Uterus (tissue), 4 donors: ENCODE measurements around the gene S100PBP. TPM values are rescaled to one million over a fixed set of nuclear protein-coding genes. Genes with fewer than 3 reads are reported as not detected.
A peak's percentile ranks its signal among the peaks of the same experiment; 100 is the strongest.

ENCODE experiments used
- DNase-seq, 2 donors: peaks; one replicate each; pipeline ENCODE4 v3.0.0-alpha.2; 2019 to 2020
- H3K27ac ChIP-seq, 2 donors: fragments of 200-600 bp; sonication (generic); 1 replicate in 1 of 2; 2 replicates in 1 of 2; pipeline ENCODE4 v1.5.1; 2016 to 2018
- H3K27me3 ChIP-seq, 2 donors: fragments of 200-600 bp; sonication (generic); one replicate each; pipeline ENCODE4 v1.5.1; 2018 to 2019; ENCODE audit warnings: control low read depth in 1 of 2
- H3K36me3 ChIP-seq, 2 donors: fragments of 200-600 bp; sonication (generic); one replicate each; pipeline ENCODE4 v1.5.1; 2019; ENCODE audit warnings: control low read depth in 1 of 2
- H3K4me1 ChIP-seq, 2 donors: fragments of 200-600 bp; sonication (generic); one replicate each; pipeline ENCODE4 v1.5.1; 2018 to 2019; ENCODE audit warnings: control low read depth in 1 of 2
- H3K4me3 ChIP-seq, 2 donors: fragments of 200-600 bp; sonication (generic); 1 replicate in 1 of 2; 2 replicates in 1 of 2; pipeline ENCODE4 v1.5.1; 2018 to 2019; ENCODE audit warnings: mild to moderate bottlenecking in 1 of 2
- H3K9me3 ChIP-seq, 2 donors: fragments of 200-600 bp; sonication (generic); one replicate each; pipeline ENCODE4 v1.5.1; 2019; ENCODE audit warnings: control low read depth in 1 of 2
- CTCF ChIP-seq, 4 experiments: fragments of 200-600 bp in 2 of 4; fragments of 450-650 bp in 2 of 4; sonication (generic) in 2 of 4; IDR thresholded peaks; one replicate each; pipeline ENCODE4 v1.5.1; 2016 to 2019; ENCODE audit warnings: antibody characterized with exemption in 4 of 4, mild to moderate bottlenecking in 2 of 4, moderate library complexity in 1 of 4
- POLR2A ChIP-seq, 2 donors: fragments of 450-650 bp; IDR thresholded peaks; one replicate each; pipeline ENCODE4 v1.6.1; 2016; ENCODE audit warnings: antibody characterized with exemption in 2 of 2, mild to moderate bottlenecking in 1 of 2, moderate library complexity in 1 of 2
- intact Hi-C: fragments of 100-400 bp; cut with DNase I; formaldehyde crosslinking; loops from one replicate; pipeline ENCODE4 v1.15.1; 2023; ENCODE audit warnings: low total_unique reads
- total RNA-seq, 4 donors: library from RNA; depleted of rRNA in 3 of 4; stranded (reverse); fragments of >200 nt in 3 of 4; gene quantifications; one replicate each; pipeline versions ENCODE4 v1.1.0 to v1.2.4, GENCODE V29; 2014 to 2023
- donor health status: DM: yes; HTN: yes; CAD: no.

The S100PBP gene
- total RNA-seq, result 100 to 1,000 TPM in 1 of 4 donors, 10 to 100 TPM in 3; 50.2 to 168 (median 76.4) TPM

GRCh38 chr1:32817159-32817814 lies at the start of gene S100PBP, which contains the start of gene YARS1:
TSS of gene S100PBP (plus strand) at chr1:32817653. CDS start at chr1:32826100, 8,447 bp downstream.
TSS of gene YARS1 (minus strand) at chr1:32817358. CDS start at chr1:32817244, 114 bp downstream.
- Histone ChIP-seq H3K9me3 (no peaks in the 10 kb centered on the region), H3K36me3 (no peaks in the 10 kb centered on the region), H3K4me3 (peak within 1 kb of the TSS; percentile 83 to 98), H3K4me1 (no peaks in the 10 kb centered on the region), H3K27me3 (no peaks in the 10 kb centered on the region), H3K27ac (peak within 1 kb of the TSS; percentile 95)
- intact Hi-C loops, result no loop called here
- DNase-seq, result peak; percentile 99 to 100
- TF ChIP-seq CTCF (IDR thresholded peaks at IDR 0.05), result peak; percentile 5 to 61 (median 32)
- TF ChIP-seq POLR2A (IDR thresholded peaks at IDR 0.05), result peak in 1 of 2 donors; percentile 72

DNA sequence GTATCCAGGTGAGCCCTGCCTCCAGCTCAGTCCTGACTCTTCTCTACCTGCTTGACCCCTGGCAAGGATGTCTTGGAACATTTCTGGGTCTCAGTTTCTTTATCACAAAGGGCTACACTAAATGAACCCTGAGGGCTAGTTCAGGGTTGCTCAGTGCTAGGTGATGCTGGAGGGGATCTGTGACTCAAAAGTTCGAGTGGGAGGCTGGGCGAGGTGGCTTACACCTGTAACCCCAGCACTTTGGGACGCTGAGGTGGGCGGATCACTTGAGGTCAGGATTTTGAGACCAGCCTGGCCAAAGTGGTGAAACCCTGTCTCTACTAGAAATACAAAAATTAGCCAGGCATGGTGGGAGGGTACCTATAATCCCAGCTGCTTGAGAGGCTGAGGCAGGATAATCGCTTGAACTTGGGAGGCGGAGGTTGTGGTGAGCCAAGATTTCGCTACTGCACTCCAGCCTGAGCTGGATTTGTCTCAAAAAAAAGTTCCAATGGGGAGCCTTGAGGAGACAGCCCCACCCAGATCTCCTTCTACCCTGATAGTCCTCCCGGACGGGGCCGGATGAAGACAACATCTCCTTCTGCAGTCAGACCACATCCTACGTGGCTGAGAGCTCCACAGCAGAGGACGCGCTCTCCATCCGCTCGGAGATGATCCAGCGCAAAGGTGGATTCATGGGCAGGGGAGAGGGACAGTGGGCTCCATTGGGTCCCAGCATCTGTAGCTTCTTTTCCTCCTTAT lies 49.2 kb upstream of the S100PBP start:
- Histone ChIP-seq H3K27ac (no peak overlapping the region), H3K36me3 (no peaks in the 10 kb centered on the region), H3K27me3 (no peaks in the 10 kb centered on the region), H3K4me3 (no peak overlapping the region), H3K9me3 (no peaks in the 10 kb centered on the region), H3K4me1 (no peaks in the 10 kb centered on the region)
- intact Hi-C loops, result no loop called here
- TF ChIP-seq POLR2A (IDR thresholded peaks at IDR 0.05) (no peak), CTCF (IDR thresholded peaks at IDR 0.05) (no peak)
- DNase-seq, result no peak

- H3K27ac ChIP-seq, result no peak overlapping the region
- no peak for DNase-seq
- intact Hi-C loops, result no loop called here
Observed at GRCh38 chr1:32769524-32770220, 47.8 kb upstream of the S100PBP start.

DNA sequence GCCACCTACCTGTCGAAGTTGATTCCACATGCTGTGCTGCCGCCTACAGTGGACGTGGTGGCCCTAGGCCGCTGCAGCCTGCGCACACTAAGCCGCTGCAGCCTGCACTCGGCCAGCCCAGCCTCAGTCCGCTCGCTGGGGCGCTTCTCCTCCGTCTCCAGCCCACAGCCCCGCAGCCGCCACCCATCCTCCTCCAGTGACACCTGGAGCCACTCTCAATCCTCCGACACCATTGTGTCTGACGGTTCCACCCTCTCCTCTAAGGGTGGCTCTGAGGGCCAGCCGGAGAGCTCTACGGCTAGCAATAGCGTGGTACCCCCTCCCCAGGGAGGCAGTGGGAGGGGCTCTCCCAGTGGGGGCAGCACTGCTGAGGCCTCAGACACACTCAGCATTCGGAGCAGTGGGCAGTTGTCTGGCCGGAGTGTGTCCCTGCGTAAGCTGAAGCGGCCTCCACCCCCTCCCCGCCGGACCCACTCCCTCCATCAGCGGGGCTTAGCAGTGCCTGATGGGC lies 47.2 kb upstream of the S100PBP start:
- Histone ChIP-seq H3K4me1 (no peaks in the 10 kb centered on the region), H3K9me3 (no peaks in the 10 kb centered on the region), H3K27ac (no peak overlapping the region), H3K36me3 (no peaks in the 10 kb centered on the region), H3K27me3 (no peaks in the 10 kb centered on the region), H3K4me3 (no peak overlapping the region)
- intact Hi-C loops, result no loop called here
- no peak for DNase-seq
- TF ChIP-seq CTCF (IDR thresholded peaks at IDR 0.05) (no peak), POLR2A (IDR thresholded peaks at IDR 0.05) (no peak)

More at GRCh38 chr1:32769524-32770220, 47.8 kb upstream of the S100PBP start:
- Histone ChIP-seq H3K36me3 (no peaks in the 10 kb centered on the region), H3K4me3 (no peak overlapping the region), H3K27me3 (no peaks in the 10 kb centered on the region), H3K4me1 (no peaks in the 10 kb centered on the region), H3K9me3 (no peaks in the 10 kb centered on the region)
- TF ChIP-seq CTCF (IDR thresholded peaks at IDR 0.05), result no peak
- no peak for TF ChIP-seq POLR2A (IDR thresholded peaks at IDR 0.05)
